Measurements from ENCODE around the gene CACNA2D3.

Gene CACNA2D3

DNA sequence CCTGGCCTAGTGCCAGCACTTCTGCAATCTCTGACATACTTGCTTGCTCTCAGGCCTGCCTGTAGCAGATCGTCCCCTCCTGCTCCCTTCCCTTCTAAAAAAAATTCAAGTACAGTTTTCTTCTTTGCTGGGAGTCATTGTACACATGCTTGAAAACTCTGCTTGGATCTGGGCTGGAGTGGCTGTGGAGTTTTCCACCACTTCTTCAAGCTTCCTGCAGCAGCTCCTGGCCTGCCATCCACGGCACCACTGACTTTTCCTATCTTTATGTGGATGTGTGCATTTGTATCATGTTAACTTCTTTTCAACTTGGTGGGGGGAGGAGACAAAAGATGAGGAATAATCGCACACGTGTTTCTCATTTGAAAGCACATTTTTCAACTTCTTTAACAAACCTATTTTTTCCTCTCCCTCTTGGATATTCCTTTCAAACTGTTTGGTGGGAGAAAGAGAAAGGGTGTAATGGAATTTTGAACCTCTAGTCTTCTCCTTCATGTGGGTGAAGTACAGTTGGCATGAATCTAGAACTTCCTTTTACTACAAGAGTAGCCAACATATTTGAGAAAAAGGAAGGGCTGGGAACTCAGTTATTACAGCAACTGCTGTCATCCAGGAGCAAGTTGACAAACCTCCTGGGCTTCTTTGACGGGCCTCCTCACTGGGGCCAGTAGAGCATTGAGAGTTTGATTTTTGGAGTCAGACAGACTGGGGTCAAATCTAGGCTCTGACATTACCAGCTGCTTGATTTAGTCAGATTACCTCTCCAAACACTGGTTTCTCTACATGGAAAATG is 866.7 kb downstream of the CACNA2D3 start:
- no peak for DNase-seq

DNA sequence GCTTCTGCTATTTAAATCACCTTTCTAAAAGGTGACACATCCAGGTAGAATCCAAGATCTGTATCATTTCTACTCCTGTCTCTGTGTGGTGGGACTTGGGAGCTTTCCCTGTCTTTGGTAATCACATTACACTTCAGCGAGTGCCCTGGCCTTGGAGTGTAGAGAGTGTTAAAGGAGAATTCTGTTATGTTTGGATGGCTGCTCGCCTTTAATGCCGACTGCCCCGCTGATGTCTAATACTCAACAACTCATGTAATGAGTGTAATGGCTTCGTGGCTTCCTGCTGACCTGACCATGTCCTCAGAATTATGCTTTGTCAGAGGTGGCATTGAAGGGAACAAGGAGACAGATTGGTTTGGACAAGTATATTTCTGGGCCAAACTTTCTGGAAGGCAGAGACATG is 871.8 kb downstream of the CACNA2D3 start:
- no peak for DNase-seq

DNA sequence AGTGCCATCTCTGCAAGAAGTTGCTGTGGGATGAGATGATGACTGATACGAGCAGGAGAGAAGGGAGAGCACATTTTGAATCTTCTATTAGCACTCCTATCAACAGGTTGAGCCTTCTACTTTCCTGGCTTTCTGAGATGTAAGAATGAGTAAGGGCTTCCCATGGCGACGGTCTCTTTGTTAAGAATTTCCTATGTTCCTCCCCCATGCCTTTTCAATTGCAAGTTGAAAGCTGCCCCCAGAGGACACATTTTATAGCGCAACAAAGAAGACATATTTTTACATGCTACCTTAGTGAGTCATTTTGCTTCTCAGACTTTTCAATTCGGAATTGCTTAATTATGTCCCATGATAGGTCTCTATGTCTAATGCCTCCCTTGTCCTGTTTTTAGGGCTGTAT is 876.8 kb downstream of the CACNA2D3 start:
- no peak for DNase-seq

DNA sequence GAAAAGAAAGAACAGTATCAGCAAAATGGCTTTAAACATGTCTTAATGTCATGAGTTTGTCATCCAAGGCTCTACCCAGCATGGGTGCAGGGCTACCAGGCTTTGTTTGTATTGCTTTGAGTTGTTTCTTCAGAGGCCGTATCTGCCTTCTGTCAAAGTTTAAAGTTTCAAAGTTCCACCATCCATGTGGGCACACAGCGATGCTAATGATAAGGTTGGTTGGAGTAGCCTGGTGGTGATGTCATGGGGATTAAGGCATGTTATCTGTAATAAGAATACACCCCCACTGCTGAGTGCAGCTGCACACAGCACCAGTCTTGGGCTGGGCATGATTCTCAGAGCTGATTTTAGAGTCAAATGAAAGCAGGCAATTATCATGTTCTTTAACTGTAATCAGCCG is 877.5 kb downstream of the CACNA2D3 start:
- DNase-seq: no peak

DNA sequence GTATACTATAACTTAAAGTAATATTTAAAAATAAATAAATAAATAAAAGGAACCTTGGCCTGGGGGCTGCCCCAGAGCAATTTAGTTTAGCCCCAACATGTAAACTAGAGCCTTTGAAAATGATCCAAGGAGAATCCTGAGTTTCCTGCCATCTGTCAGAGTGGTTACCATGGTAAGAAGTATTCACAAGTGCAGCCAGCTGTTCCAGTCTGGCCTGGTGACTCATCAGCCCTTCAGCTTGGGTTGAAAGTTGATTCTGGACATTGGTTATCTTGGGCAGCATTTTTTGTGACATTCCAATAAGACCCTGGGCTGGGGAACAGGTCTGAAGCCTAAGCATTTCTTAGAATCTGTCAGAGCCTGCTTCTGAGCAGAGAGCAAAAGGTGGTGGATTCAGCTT is 878.2 kb downstream of the CACNA2D3 start:
- DNase-seq: no peak

DNA sequence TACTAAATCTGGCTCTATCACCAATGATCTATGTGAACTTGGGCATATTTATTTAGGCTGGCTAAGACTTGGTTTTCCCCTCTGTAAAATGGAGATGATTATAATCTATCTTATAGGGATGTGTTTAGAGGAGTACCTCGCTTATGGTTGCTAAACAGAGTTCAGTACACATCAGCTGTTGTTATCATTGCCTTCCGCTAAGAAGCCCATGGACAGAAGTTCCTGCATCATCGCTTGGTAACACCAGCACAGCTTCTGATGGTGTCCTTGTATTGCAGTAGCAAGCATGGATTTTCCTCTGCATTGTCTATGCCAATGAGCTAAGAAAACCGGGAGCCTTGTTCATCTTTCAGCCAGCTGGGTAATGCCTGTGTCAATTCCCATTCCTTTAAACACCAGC is 878.6 kb downstream of the CACNA2D3 start:
- no peak for DNase-seq

DNA sequence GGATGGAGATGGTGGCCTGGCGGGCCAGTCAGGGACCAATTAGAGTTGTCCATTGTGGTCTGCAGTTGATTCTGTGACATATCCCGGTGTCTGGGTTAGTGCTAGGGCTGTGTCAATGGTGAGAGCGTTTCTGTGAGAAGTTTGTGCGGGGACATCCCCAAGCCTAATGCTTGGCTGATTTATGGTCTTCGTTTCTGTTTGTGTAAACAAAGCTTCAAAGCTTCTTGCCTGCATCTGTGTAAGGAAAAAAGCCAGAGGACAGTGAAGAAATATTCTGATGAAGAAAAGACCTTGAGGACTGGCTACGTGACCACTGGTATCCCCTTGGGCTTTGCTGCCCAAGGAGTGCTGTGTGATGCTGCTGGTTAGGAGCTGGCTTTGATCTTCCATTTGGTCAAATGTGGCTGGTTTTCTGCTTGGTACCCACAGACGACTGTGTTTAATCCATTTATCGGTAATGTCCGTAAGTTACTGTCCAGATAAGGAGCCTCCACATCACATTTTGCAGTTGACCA is 880.1 kb downstream of the CACNA2D3 start:
- DNase-seq: no peak

DNA sequence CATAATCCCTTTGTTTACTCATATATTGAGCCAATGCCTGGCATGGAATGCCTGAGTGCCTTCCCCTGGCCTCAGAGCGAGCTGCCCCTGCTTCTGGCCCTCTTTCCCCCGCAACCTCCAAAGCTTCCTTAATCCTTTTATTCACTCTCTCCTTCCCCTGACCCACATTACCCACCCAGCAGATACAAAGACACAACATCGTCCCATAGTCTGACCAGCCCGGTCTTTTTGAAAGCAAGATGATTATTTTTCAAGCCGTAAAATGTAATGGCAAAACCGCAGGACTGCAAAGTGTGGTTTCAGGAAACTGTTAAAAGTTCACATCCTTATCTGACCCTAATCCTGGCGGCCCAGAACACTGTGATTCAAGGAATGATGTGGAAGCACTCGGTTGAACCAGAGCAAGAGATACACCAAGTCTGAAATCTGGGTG is 883.9 kb downstream of the CACNA2D3 start:
- DNase-seq: no peak

DNA sequence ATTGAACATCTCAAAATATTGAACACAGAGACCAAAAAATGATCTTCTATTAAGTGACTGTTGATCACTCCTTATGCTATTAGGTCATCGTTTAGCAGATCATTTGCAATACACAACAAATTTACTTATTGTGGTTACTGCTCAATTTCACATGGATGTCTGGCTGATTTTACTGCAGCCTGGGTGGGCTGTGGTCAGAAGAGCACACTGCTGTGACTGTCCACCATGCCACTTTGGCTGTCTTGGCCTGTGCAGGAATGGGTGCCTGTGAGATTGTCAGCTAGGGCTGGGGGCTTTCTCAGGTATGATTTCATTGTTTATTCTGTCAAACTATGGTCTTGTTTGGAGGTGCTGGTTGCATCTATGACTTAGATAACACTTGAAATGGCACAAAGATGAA is 885.6 kb downstream of the CACNA2D3 start:
- no peak for DNase-seq

DNA sequence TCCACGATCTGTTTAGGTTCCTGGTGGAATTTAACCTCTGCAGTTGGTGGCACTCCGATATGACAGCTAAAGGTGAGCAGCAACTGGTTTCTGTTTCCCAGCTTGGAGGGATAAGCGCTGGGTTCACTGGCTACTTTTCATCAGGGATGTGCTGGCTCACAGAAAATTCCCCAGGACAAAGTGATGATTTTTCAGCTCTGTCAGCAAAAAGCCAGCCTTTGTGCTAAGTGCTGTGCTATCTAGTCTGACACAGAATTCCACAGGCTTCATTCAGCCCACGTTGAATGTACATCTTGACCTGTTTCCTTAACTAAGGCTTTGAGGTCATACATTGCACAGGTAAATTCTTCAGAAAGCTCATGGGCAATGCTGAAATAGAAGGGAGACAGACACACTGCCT is 887.0 kb downstream of the CACNA2D3 start:
- no peak for DNase-seq

DNA sequence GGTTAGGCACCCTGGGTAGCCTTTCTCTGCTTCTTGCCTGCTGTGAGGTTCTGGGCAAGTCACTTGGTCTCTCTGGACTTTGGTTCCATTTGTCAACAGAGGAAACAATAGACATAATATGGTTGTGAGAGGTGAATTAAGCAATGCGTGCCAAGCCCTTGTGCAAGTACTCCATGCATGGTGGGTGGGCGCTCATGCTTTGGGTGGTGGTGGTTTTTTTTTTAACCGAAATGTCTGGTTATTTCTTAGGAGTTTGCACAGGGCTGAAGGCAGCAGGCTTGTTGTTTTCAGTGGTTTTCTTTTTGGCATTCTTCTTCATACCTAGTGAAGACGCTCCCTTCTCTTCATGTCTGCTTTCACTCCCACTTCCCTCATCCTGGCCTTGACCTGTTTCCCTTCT is 889.7 kb downstream of the CACNA2D3 start:
- DNase-seq: no peak

DNA sequence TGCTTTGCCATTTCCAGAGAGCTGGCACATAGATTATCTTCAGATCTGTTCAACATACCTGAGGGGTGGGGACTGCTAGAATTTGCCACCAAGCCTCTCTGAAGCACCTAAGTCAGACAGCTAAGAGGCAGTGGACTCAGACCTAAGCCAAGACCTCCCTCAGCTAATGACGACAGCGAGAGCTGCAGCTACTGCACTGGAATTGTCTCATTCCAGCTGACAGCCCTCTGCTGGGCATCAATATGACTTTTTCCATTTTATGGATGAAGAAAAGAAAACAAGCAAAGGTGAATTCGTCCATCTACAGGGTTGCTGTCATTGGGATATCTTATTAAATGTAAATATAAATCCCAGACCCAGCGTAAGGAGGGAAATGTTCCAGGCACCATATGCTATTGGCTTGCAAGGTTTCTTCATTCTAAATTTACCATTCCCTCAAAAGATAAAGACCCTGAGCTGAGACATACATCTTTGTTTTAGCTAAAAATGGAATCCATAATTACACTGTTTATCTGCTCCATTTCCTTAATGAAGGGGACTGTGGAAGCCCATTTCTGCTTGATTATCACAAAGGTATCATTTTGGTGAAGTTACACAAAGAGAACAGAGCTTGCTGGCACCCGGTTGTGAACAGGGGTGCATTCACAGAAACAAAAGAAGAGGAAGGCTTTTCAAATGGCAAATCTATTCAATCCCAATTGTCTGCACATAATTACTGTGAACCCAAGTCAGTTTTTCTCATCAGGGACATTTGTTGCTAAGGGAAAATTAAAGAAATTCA is 891.0 kb downstream of the CACNA2D3 start:
- no peak for DNase-seq

DNA sequence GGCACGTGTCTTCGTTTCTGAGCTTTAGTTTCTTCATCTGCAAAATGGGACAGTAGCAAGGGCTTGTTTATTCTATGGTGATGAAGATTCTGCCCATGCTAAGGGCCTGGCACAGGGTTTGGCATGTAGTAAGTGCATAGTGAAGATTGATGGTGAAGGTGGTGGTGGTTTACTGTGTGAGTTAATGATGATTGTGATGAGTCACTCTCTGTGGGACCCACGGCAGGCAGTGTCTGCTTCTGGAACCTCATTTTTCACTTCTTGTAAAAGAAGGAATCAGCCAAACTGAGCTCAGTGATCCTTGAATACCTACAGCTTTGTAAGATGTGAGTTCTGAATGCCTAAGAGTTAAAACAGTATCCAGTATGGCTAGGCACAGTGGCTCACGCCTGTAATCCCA is 891.7 kb downstream of the CACNA2D3 start:
- DNase-seq: no peak

DNA sequence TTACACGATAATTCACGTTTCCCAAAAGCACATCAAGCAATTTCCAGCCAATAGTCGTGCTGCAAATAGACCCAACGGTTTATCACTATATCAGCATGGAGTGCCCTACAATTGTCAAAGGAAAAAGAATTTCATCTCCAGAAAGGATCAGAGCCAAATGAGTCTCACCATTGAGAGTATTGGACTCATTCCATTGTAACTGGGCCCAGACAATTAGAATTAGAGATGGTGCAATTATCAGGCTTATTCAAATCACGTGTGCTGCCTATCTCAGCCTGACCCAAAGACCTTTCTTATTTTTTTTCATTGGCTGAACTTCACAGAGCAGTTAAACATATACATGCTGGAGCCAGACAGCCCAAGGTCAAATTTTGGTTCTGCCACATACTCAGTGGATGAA is 892.6 kb downstream of the CACNA2D3 start:
- DNase-seq: no peak

DNA sequence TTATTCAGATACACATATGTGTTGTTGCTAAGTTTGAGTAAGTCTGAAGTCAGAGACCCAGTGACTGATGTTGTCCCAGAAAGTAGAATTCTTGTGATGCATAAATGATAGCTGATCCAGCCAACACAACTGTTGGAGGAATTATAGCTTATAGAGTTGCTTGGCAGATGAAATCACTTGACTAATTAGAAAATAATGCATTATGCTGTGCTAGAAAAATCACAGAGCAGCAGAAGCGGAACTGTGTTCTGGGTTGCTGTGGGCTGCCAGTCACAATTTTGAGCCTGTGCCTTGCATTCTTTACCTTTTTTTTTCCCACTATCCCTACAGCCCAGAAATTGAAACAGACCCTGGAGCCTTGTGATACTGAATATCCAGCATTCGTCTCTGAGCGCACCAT is 895.5 kb downstream of the CACNA2D3 start:
- no peak for DNase-seq

DNA sequence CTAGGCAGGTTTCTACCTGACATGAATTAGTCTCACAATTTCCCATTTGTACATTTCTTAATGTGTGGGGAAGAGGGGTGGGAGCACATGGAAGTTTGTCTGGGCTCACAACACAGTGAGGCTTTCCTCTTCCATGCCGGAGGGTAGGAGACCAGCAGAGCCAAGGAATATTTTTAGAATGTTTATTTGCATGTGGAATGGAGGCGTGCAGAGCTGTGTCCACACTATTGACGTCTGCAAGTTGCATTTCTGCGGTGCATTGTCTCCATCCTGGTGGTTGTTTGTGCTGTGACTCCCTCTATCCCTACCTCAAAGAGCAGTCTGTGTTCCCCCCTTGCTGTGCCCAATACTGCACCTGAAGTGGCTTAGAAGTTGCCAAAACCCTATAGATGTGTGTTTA is 908.6 kb downstream of the CACNA2D3 start:
- no peak for DNase-seq

DNA sequence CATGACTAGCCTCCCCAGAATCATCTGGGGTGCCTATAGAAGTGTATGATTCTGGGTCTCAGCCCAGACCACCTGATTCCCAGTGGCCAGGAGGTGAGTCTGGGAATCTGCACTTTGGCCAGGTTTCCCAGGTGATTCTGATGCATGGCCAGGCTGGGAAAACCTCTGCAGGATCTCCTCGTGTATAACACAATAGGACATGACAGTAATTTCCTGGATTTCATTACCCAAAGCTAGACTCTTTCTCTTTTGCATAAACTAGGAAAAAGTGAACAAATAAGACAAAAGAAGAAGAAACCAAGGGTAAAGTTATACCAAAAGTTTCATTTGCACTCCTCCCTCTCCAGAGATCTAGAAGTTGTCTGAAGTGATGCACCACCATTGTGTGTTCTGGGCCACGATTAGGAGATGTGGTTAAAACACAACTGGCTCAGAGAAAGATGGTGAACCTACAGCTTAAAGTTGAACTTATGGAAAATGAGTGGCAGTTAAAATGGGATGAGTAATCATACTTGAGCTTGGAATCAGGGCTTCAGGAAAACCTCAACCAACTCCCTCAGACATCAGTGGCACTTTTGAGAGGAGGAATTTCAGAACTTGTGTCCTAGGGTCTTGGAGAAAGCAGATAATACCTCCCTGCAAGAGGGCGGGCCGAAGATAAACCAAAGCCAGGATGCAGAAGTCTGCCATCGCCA is 914.7 kb downstream of the CACNA2D3 start:
- no peak for DNase-seq

DNA sequence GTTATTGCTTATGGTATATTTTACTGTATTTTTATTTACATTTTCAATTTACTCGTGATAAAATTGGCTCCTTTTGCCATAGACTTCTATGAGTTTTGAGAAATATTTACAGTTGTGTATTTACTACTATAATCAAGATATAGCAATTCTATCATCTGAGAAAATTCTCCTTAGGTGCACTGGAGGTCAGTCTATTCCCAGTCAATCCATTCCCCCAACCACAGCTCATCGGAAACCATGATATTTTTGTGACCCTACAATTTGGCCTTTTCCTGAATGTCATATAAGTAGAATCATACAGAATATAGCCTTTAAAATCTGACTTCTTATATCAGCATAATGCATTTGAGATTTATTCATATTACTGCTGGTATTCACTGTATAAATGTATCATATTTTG is 920.2 kb downstream of the CACNA2D3 start:
- no peak for DNase-seq

DNA sequence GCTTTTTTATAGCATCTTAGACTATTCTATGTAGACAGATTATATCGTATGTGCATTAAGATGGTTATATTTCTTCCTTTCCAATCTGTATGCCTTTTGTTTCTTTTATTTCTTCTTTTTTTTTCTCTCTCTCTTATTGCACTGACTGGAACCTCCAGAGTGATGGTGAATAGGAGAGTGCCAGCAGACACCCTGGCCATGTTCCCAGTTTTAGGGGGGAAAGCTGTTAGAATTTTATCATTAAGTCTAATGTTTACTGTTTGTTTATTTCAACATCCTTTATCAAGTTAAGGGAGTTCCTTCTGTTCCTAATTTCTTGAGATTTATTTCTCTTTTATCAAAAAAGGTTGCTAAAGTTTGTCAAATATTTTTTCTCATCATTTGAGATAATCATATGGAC is 922.1 kb downstream of the CACNA2D3 start:
- DNase-seq: no peak

DNA sequence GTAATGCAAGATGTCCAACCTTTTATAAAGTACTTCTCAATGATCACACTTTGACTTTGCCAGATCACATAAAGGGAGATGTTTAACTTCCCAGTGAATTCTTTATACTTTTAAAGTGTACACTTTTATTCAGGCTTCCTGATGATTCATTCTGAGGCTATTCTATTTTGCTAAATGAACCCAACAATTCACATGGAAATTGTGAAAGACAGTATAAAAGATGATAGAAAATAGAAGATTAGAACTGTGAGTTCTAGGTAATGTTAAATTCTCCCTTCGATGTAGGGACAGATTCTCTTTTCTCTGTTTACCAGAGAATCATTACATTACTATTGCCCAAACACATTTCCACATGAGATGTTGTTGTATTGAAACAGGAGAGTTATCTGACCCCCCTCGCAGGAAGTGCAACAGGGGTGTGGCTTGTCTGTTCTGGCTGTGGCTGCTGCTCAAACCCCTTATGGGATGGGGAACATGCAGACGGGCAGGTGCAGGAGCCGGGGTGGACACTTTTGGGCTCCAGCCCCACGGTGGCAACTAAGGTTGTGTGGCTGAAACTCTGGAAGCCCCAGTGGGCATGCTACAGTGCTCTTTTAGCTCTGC is 936.8 kb downstream of the CACNA2D3 start:
- no peak for DNase-seq

DNA sequence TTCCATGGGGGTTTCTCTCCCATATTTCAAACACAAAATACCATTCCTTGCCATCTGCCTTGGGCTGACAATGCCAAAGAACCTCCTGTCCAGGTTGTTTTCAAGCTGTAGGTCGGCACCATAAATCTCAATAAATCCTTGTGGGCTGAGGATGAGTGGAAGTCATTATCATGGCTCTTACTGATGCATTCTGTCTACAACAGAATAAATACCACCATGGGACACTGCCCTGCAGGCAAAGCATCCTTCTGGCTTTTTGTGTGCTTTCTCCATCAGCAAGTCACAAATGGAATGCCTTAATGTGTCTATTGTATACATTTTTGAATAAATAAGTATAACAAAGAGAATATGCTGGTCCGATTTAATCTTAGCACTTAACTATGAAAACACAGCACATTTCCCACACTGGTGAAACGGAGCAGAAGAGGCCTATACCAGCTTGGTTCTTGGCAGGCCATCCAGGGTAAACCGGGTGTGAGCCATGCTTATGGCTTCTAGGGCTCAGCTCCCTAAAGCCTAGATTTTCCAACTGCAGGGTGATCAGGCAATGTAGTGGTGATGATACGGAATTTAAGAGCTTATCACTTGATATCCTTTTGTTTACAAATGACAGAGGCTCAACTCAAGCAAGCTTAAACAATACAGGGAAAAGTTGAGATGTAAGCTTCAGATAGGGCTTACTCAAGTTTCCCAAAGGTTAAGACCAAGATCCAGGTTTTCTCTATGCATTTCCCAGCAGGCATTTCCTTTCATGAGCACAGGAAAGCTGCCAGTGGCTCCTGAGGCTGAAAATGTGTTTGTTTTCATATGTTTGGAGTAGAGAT is 938.8 kb downstream of the CACNA2D3 start:
- no peak for DNase-seq

DNA sequence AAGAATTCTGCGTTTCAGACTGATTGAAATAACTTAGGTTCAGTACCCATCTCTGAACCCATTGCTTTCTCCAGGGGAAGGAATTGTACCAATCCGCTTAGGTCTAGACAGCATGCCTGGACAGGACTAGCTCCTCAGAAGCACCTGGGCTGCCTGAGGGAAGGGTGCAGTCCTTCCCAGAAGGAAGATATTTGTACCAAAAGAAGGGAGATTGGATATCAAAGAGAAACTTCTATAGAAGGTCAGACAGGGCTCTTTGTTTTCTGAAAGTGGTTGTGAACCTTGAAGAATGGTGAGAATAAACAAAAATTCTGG is 939.3 kb downstream of the CACNA2D3 start:
- DNase-seq: no peak

DNA sequence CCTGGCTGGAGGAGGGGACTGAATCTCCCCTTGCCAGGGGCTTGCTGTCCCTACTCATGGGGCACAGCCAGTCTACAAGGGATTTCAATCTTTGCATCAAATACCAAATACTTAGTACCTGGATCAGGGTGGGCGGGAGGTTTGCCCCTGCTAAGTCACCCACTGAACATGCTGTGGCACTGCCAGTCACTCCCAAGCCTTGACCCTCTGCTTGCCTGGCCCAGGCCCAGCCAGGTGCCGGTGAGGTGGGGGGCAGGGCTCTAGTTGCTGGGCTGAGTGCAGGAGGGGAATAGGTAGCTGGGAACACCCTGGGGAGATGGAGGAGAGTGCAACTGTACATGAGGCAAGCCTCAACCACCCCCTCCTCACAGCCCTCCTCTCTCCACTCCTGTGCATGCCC is 941.8 kb downstream of the CACNA2D3 start:
- no peak for DNase-seq

Measured in CD4-positive, alpha-beta T cell treated with Interferon gamma for 1 hour (primary cell).